ENCODE measurements around the gene GPR62. TPM values are rescaled to one million over a fixed set of nuclear protein-coding genes. Genes with fewer than 3 reads are reported as not detected.
"Not testable (repeated sequence)": the region's sequence is repeated elsewhere in the genome, so short reads cannot be mapped to it uniquely, and the experiment has no call there.

Gene GPR62
- total RNA-seq, 2 donors from 2014 or later, result not detected

GRCh38 chr3:51992017-51992682, 37.0 kb downstream of the GPR62 start:
- no peaks in the 10 kb centered on the region for H3K9me3 ChIP-seq (ENCODE audit: control insufficient read depth, low read length, poor library complexity, severe bottlenecking)
- no peak for ATAC-seq
- Mint-ChIP-seq H3K4me3 (peak overlapping the region; percentile 36), H3K27ac (no peak overlapping the region), H3K27me3 (no peaks in the 10 kb centered on the region), H3K4me1 (peaks cover 16% of the 10 kb centered on the region), H3K36me3 (ENCODE audit: low read depth) (peaks cover 2% of the 10 kb centered on the region)
- DNase-seq, result no peak

DNA sequence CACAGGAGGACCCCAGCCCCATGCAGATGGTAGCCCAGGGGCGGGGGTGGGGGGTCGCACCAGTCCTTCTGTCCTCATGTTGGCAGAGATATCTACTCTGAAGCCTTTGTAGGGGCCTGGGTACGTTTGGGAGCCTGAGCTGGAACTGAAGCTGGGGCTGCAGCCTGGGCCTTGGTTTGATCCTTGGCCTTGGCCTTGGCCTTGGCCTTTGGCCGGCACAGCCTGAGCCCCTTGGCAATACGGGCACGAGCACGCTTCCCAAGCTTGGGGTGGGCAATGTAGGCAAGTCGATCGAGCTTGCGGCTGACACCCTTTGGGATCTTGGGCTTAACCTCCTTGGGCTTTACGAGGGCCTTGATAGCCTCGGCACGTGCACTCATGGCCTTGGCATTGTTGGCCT, 38.5 kb downstream of the GPR62 start:
- Mint-ChIP-seq H3K4me3 (peak overlapping the region; percentile 39), H3K27ac (peak overlapping the region; percentile 99), H3K4me1 (peaks cover 20% of the 10 kb centered on the region)
- H3K9me3 ChIP-seq (ENCODE audit: control insufficient read depth, low read length, poor library complexity, severe bottlenecking); ATAC-seq; H3K27me3 Mint-ChIP-seq; H3K36me3 Mint-ChIP-seq (ENCODE audit: low read depth); DNase-seq: not testable (repeated sequence)

GRCh38 chr3:51994530-51994929, 39.3 kb downstream of the GPR62 start:
- DNase-seq, result no peak
- H3K4me3 Mint-ChIP-seq, result peak overlapping the region; percentile 100
- no peaks in the 10 kb centered on the region for H3K27me3 Mint-ChIP-seq
- no peak for ATAC-seq
- H3K27ac Mint-ChIP-seq, result peak overlapping the region; percentile 99
- no peaks in the 10 kb centered on the region for H3K9me3 ChIP-seq (ENCODE audit: control insufficient read depth, low read length, poor library complexity, severe bottlenecking)
- peaks cover 20% of the 10 kb centered on the region for H3K4me1 Mint-ChIP-seq
- H3K36me3 Mint-ChIP-seq (ENCODE audit: low read depth), result peaks cover 2% of the 10 kb centered on the region

- peak within 1 kb of the TSS; percentile 99 for H3K27ac Mint-ChIP-seq
- DNase-seq, result peak; percentile 77 to 88 (median 85)
- H3K4me1 Mint-ChIP-seq, result peaks cover 20% of the 10 kb centered on the region
- peaks cover 2% of the 10 kb centered on the region for H3K36me3 Mint-ChIP-seq (ENCODE audit: low read depth)
- no peaks in the 10 kb centered on the region for H3K9me3 ChIP-seq (ENCODE audit: control insufficient read depth, low read length, poor library complexity, severe bottlenecking)
- peak within 1 kb of the TSS; percentile 100 for H3K4me3 Mint-ChIP-seq
- ATAC-seq, result peak; percentile 98
- H3K27me3 Mint-ChIP-seq, result no peaks in the 10 kb centered on the region
These were observed 40.4 kb downstream of the GPR62 start, which contains the start of gene RPL29 for GRCh38 chr3:51995346-51996163. TSS of gene RPL29 (minus strand) at chr3:51995895. CDS start at chr3:51995461, 434 bp downstream.

DNA sequence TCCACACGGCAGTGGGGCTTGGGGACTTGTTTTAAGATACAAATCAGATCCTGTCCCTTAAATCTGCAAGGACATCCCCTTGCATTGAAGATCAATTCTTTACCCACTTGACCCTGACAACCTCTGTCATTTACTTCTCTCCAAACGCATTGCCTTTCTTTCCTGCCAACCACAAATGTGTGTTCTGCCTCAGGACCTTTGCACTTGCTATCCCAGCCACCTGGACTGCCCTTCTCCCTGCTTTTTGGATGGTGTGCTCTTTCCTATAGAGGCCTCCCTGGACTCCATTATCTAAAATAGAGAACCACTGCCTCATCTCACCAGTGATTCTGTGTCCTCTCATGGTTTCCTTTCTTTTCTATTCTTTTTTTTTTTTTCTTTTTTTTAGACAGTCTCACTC, 42.0 kb downstream of the GPR62 start:
- Mint-ChIP-seq H3K36me3 (ENCODE audit: low read depth) (peaks cover 2% of the 10 kb centered on the region), H3K27ac (peak overlapping the region; percentile 45), H3K27me3 (no peaks in the 10 kb centered on the region), H3K4me1 (peaks cover 26% of the 10 kb centered on the region), H3K4me3 (peak overlapping the region; percentile 67)
- no peaks in the 10 kb centered on the region for H3K9me3 ChIP-seq (ENCODE audit: control insufficient read depth, low read length, poor library complexity, severe bottlenecking)
- DNase-seq (no peak), ATAC-seq (no peak)

DNA sequence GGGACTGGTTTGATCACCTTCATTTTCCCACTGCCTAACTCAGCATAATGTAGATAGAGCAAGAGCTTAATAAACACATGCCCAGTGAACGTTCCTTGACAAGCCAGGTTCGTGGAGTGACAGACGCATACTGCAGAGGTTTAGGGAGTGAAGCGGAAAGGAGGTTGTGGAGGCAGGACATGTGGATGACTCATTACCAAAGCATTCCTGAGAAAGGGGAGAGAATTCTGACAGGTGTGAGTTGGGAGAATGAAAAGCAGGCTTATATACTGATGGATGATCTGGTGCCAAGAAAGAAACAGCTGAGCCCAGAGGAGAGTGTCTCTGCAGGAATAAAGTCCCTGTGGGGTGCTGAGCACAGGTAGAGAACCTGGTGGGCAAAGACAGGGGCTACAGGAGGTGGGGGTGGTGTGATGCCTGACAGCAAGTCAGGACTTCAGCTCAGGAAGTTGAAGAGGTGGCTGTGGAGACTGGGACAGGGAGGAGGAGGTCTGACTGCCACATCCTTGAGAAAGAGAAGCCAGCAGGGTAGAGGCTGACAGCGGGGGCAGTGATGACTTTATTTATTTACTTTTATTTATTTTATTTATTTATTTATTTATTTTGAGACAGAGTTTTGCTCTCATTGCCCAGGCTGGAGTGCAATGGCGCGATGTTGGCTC, 42.9 kb downstream of the GPR62 start:
- H3K4me1 Mint-ChIP-seq, result peaks cover 26% of the 10 kb centered on the region
- H3K4me3 Mint-ChIP-seq, result no peak overlapping the region
- no peaks in the 10 kb centered on the region for H3K9me3 ChIP-seq (ENCODE audit: control insufficient read depth, low read length, poor library complexity, severe bottlenecking)
- H3K27me3 Mint-ChIP-seq, result no peaks in the 10 kb centered on the region
- peak overlapping the region; percentile 45 for H3K27ac Mint-ChIP-seq
- peaks cover 2% of the 10 kb centered on the region for H3K36me3 Mint-ChIP-seq (ENCODE audit: low read depth)
- ATAC-seq (no peak), DNase-seq (no peak)

DNA sequence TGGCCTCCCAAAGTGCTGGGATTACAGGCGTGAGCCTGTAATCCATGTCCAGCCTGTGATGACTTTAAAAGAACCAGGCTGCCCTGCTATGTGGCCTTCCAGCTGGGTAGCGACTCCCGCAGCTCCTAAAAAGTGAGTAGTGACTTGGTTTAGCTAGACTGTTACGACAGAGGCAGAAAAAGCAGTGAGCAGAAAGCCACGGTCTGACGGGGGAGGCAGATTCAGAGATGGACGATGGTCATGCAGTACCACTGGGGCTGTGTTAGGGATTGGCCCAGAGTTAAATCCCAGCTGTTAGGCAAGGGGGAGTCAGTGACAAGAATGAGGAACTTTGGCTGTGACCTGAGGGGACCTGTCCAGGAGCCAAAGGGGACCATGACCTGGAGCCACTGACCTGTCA, 43.6 kb downstream of the GPR62 start:
- DNase-seq (no peak), ATAC-seq (no peak)
- Mint-ChIP-seq H3K4me3 (no peak overlapping the region), H3K4me1 (peaks cover 26% of the 10 kb centered on the region), H3K27ac (no peak overlapping the region), H3K27me3 (no peaks in the 10 kb centered on the region), H3K36me3 (ENCODE audit: low read depth) (peaks cover 2% of the 10 kb centered on the region)
- H3K9me3 ChIP-seq (ENCODE audit: control insufficient read depth, low read length, poor library complexity, severe bottlenecking), result no peaks in the 10 kb centered on the region

GRCh38 chr3:51999846-52000245, 44.7 kb downstream of the GPR62 start:
- Mint-ChIP-seq H3K4me1 (peaks cover 23% of the 10 kb centered on the region), H3K36me3 (ENCODE audit: low read depth) (peaks cover 2% of the 10 kb centered on the region), H3K4me3 (no peak overlapping the region), H3K27me3 (no peaks in the 10 kb centered on the region), H3K27ac (no peak overlapping the region)
- ATAC-seq (no peak), DNase-seq (no peak)
- no peaks in the 10 kb centered on the region for H3K9me3 ChIP-seq (ENCODE audit: control insufficient read depth, low read length, poor library complexity, severe bottlenecking)

DNA sequence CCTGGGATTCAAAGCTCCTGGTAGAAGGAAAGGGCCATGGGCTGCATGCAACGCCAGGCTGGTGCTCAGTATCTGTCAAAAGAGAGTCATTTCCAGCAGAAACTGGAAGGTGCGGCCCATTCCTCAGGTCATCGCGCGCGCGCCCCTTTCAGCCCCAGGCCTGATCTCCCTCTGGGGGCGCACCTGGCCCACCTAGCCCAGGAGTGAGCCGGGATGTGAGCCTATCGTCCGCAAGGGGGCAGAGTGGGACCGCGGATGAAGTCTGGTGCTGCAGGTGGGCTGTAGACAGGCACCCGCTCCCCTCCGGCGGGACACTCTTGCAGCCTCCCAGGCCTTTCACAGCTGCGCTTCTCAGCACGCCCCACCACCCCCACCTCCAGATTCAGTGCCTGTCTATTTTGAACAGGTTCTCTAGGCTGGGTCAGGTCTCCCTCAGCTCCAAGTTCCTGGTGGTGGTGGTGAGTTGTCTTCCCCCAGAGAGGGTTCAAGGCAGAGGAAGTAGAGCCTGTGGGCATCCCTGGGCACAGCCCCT, 46.3 kb downstream of the GPR62 start:
- no peaks in the 10 kb centered on the region for H3K36me3 Mint-ChIP-seq (ENCODE audit: low read depth)
- peaks cover 18% of the 10 kb centered on the region for H3K4me1 Mint-ChIP-seq
- peak; percentile 77 to 83 (median 80) for DNase-seq
- no peaks in the 10 kb centered on the region for H3K9me3 ChIP-seq (ENCODE audit: control insufficient read depth, low read length, poor library complexity, severe bottlenecking)
- H3K27ac Mint-ChIP-seq, result no peak overlapping the region
- H3K27me3 Mint-ChIP-seq, result no peaks in the 10 kb centered on the region
- no peak overlapping the region for H3K4me3 Mint-ChIP-seq
- ATAC-seq, result peak; percentile 97

GRCh38 chr3:52002748-52003147, 47.6 kb downstream of the GPR62 start:
- Mint-ChIP-seq H3K4me3 (no peak overlapping the region), H3K4me1 (peaks cover 12% of the 10 kb centered on the region), H3K36me3 (ENCODE audit: low read depth) (no peaks in the 10 kb centered on the region), H3K27me3 (no peaks in the 10 kb centered on the region), H3K27ac (peak overlapping the region; percentile 47)
- ATAC-seq (no peak), DNase-seq (no peak)
- no peaks in the 10 kb centered on the region for H3K9me3 ChIP-seq (ENCODE audit: control insufficient read depth, low read length, poor library complexity, severe bottlenecking)

- Mint-ChIP-seq H3K27me3 (no peaks in the 10 kb centered on the region), H3K27ac (no peak overlapping the region), H3K4me1 (peaks cover 10% of the 10 kb centered on the region), H3K4me3 (no peak overlapping the region), H3K36me3 (ENCODE audit: low read depth) (no peaks in the 10 kb centered on the region)
- H3K9me3 ChIP-seq (ENCODE audit: control insufficient read depth, low read length, poor library complexity, severe bottlenecking), result no peaks in the 10 kb centered on the region
- DNase-seq, result no peak
- ATAC-seq, result no peak
These were observed 49.1 kb downstream of the GPR62 start for GRCh38 chr3:52004163-52004787.

DNA sequence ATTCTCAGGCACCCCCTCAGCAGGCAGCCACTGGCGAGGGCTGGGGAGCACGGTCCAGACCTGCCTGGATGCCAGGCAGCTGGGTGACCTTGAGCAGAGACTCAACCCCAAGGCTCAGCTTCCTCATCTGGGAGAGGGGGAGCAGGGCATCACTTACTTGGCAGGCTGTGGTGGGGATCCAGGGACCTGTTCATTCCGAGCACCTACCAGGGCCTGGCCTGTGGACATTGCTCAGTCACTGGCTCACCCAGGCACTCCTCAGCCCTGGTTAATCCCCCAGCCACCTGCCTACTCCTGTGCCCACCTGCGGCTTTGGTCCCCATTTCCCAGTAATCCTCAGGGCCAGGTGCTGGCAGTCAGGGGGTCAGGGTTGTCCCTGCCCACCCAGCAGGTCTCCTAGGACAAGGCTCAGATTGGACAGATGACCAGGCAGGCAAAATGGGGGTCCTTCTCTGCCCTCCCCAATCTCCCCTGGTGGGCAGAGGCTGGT, 49.8 kb downstream of the GPR62 start:
- no peaks in the 10 kb centered on the region for H3K9me3 ChIP-seq (ENCODE audit: control insufficient read depth, low read length, poor library complexity, severe bottlenecking)
- no peak for ATAC-seq
- no peak for DNase-seq
- peak overlapping the region; percentile 68 for H3K4me3 Mint-ChIP-seq
- peaks cover 10% of the 10 kb centered on the region for H3K4me1 Mint-ChIP-seq
- peak overlapping the region; percentile 45 for H3K27ac Mint-ChIP-seq
- no peaks in the 10 kb centered on the region for H3K36me3 Mint-ChIP-seq (ENCODE audit: low read depth)
- no peaks in the 10 kb centered on the region for H3K27me3 Mint-ChIP-seq

Measured in T-helper 17 cell (primary cell).